ENCODE results near the gene S1PR1. TPM values are rescaled to one million over a fixed set of nuclear protein-coding genes. Genes with fewer than 3 reads are reported as not detected.

Gene S1PR1
- total and polyA plus RNA-seq, 2 experiments from 2014 or later = 58.1 to 58.6 TPM

- no peaks in the 10 kb centered on the region for H3K9me3 ChIP-seq (ENCODE audit: low read depth)
- H3K36me3 ChIP-seq = no peaks in the 10 kb centered on the region
- no peak overlapping the region for H3K27ac ChIP-seq
- peaks cover 12% of the 10 kb centered on the region for H3K4me1 ChIP-seq (ENCODE audit: low read depth)
- DNase-seq (ENCODE audit: low read depth in 1 of 2, low spot score in 1 of 2) = no peak
- no peaks in the 10 kb centered on the region for H3K27me3 ChIP-seq
- TF ChIP-seq CTCF (IDR thresholded peaks at IDR 0.05; ENCODE audit: low read depth, low read length) = no peak
- no peak overlapping the region for H3K4me3 ChIP-seq
Measured at GRCh38 chr1:101280049-101280592, 43.3 kb downstream of the S1PR1 start.

GRCh38 chr1:101280942-101281654 lies 44.3 kb downstream of the S1PR1 start:
- peaks cover 12% of the 10 kb centered on the region for H3K4me1 ChIP-seq (ENCODE audit: low read depth)
- no peak overlapping the region for H3K27ac ChIP-seq
- TF ChIP-seq CTCF (IDR thresholded peaks at IDR 0.05; ENCODE audit: low read depth, low read length) = no peak
- no peaks in the 10 kb centered on the region for H3K36me3 ChIP-seq
- no peaks in the 10 kb centered on the region for H3K9me3 ChIP-seq (ENCODE audit: low read depth)
- DNase-seq (ENCODE audit: low read depth in 1 of 2, low spot score in 1 of 2) = no peak
- no peak overlapping the region for H3K4me3 ChIP-seq
- no peaks in the 10 kb centered on the region for H3K27me3 ChIP-seq

GRCh38 chr1:101281751-101282150 lies 44.9 kb downstream of the S1PR1 start:
- Histone ChIP-seq H3K4me3 (no peak overlapping the region), H3K36me3 (no peaks in the 10 kb centered on the region), H3K27me3 (no peaks in the 10 kb centered on the region), H3K9me3 (ENCODE audit: low read depth) (no peaks in the 10 kb centered on the region), H3K4me1 (ENCODE audit: low read depth) (peaks cover 12% of the 10 kb centered on the region), H3K27ac (no peak overlapping the region)
- no peak for TF ChIP-seq CTCF (IDR thresholded peaks at IDR 0.05; ENCODE audit: low read depth, low read length)
- DNase-seq (ENCODE audit: low read depth in 1 of 2, low spot score in 1 of 2) = no peak

- no peaks in the 10 kb centered on the region for H3K9me3 ChIP-seq (ENCODE audit: low read depth)
- H3K4me1 ChIP-seq (ENCODE audit: low read depth) = peaks cover 12% of the 10 kb centered on the region
- H3K27me3 ChIP-seq = no peaks in the 10 kb centered on the region
- DNase-seq (ENCODE audit: low read depth in 1 of 2, low spot score in 1 of 2) = peak in 1 of 2 donors; percentile 66
- no peak for TF ChIP-seq CTCF (IDR thresholded peaks at IDR 0.05; ENCODE audit: low read depth, low read length)
- H3K27ac ChIP-seq = no peak overlapping the region
- no peaks in the 10 kb centered on the region for H3K36me3 ChIP-seq
- no peak overlapping the region for H3K4me3 ChIP-seq
Measured at GRCh38 chr1:101282314-101283038, 45.7 kb downstream of the S1PR1 start.

GRCh38 chr1:101283443-101283842 lies 46.6 kb downstream of the S1PR1 start:
- TF ChIP-seq CTCF (IDR thresholded peaks at IDR 0.05; ENCODE audit: low read depth, low read length) = no peak
- Histone ChIP-seq H3K4me1 (ENCODE audit: low read depth) (peaks cover 12% of the 10 kb centered on the region), H3K36me3 (no peaks in the 10 kb centered on the region), H3K27ac (peak overlapping the region; percentile 49), H3K4me3 (no peak overlapping the region), H3K9me3 (ENCODE audit: low read depth) (no peaks in the 10 kb centered on the region), H3K27me3 (no peaks in the 10 kb centered on the region)
- DNase-seq (ENCODE audit: low read depth in 1 of 2, low spot score in 1 of 2) = no peak

Measured in cardiac muscle cell (in vitro differentiated cells and primary cell).